Activated CD8-positive, alpha-beta T cell treated with anti-CD3 and anti-CD28 coated beads for 36 hours (primary cell): Measurements from ENCODE around the gene NFKB1. TPM values are rescaled to one million over a fixed set of nuclear protein-coding genes. Genes with fewer than 3 reads are reported as not detected.
"Not testable (repeated sequence)": the region's sequence is repeated elsewhere in the genome, so short reads cannot be mapped to it uniquely, and the experiment has no call there.

Source experiments
- ATAC-seq: fragments of 200-7000 bp; cut with Tn5 transposase; one replicate; pipeline ENCODE4 v1.10.0; 2021; ENCODE audit warnings: mild to moderate bottlenecking, moderate library complexity
- CTCF ChIA-PET: fragments of 350-600 bp; sonication (Branson Sonifier 250); formaldehyde crosslinking; loops from one replicate; lab custom pipeline; 2021; ENCODE audit warnings: antibody characterized with exemption; lab: Charles Lee
- POLR2A ChIA-PET: fragments of 350-600 bp; sonication (Branson Sonifier 250); formaldehyde crosslinking; loops from one replicate; lab custom pipeline; 2021; ENCODE audit warnings: antibody characterized with exemption; lab: Charles Lee
- DNase-seq: peaks from one replicate; pipeline ENCODE4 v3.0.0-alpha.2; 2020
- H3K27ac Mint-ChIP-seq: one replicate; pipeline ENCODE4 v1.8.0; 2021; ENCODE audit warnings: mild to moderate bottlenecking, mixed read lengths
- H3K27me3 Mint-ChIP-seq: one replicate; pipeline ENCODE4 v1.8.0; 2021; ENCODE audit warnings: mixed read lengths
- H3K36me3 Mint-ChIP-seq: one replicate; pipeline ENCODE4 v1.8.0; 2021; ENCODE audit warnings: low read depth, mixed read lengths
- H3K4me1 Mint-ChIP-seq: one replicate; pipeline ENCODE4 v1.8.0; 2021; ENCODE audit warnings: low read depth, mixed read lengths
- H3K4me3 Mint-ChIP-seq: one replicate; pipeline ENCODE4 v1.8.0; 2021; ENCODE audit warnings: mild to moderate bottlenecking, moderate library complexity, mixed read lengths
- H3K9me3 Mint-ChIP-seq: one replicate; pipeline ENCODE4 v1.8.0; 2021; ENCODE audit warnings: mixed read lengths
- intact Hi-C: fragments of 100-400 bp; cut with micrococcal nuclease; formaldehyde crosslinking; loops from one replicate; pipeline ENCODE4 v1.10.0; 2022
- total RNA-seq, 2 experiments: library from RNA; stranded (reverse); gene quantifications; one replicate each; pipeline ENCODE4 v1.2.3, GENCODE V29; 2021
- TF ChIP-seq, protein P1 (sequence below): fragments of 200-600 bp; IDR thresholded peaks from one replicate; pipeline ENCODE4 v1.8.0; 2022; ENCODE audit warnings: antibody characterized with exemption, mild to moderate bottlenecking

NFKB1 gene
- total RNA-seq, 2 experiments from 2014 or later: 224 to 230 TPM

DNA sequence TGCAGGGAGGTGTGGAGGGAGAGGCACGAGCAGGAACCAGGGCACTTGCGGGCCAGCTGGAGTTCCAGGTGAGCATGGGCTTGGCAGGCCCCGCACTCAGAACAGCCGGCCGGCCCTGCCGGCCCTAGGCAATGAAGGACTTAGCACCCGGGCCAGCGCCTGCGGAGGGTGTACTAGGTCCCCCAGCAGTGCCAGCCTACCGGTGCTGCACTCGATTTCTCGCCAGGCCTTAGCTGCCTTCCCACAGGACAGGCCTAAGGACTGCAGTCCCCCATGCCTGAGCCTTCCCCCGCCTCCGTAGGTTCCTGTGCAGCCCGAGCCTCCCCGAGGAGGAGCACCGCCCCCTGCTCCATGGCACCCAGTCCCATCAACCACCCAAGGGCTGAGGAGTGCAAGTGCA is 18.0 kb upstream of the NFKB1 start:
- TF ChIP-seq, protein P1, sequence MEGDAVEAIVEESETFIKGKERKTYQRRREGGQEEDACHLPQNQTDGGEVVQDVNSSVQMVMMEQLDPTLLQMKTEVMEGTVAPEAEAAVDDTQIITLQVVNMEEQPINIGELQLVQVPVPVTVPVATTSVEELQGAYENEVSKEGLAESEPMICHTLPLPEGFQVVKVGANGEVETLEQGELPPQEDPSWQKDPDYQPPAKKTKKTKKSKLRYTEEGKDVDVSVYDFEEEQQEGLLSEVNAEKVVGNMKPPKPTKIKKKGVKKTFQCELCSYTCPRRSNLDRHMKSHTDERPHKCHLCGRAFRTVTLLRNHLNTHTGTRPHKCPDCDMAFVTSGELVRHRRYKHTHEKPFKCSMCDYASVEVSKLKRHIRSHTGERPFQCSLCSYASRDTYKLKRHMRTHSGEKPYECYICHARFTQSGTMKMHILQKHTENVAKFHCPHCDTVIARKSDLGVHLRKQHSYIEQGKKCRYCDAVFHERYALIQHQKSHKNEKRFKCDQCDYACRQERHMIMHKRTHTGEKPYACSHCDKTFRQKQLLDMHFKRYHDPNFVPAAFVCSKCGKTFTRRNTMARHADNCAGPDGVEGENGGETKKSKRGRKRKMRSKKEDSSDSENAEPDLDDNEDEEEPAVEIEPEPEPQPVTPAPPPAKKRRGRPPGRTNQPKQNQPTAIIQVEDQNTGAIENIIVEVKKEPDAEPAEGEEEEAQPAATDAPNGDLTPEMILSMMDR: no peak
- ATAC-seq (no peak), DNase-seq (no peak)
- Mint-ChIP-seq H3K4me3 (no peak overlapping the region), H3K27ac (no peak overlapping the region), H3K27me3 (no peaks in the 10 kb centered on the region), H3K4me1 (peaks cover 14% of the 10 kb centered on the region), H3K9me3 (peaks cover 16% of the 10 kb centered on the region), H3K36me3 (peaks cover 3% of the 10 kb centered on the region)
- CTCF ChIA-PET: no interaction called here
- intact Hi-C loops: no loop called here
- POLR2A ChIA-PET: interaction anchor here (1.0 kb wide), 1 partner anchor 130 kb away, joined by 4 read pairs; no protein-coding TSS in a partner anchor

GRCh38 chr4:102483990-102484692 is 17.0 kb upstream of the NFKB1 start:
- ATAC-seq, H3K27me3 Mint-ChIP-seq, intact Hi-C loops, H3K36me3 Mint-ChIP-seq: not testable (repeated sequence)
- Mint-ChIP-seq H3K9me3 (peaks cover 16% of the 10 kb centered on the region), H3K4me1 (peaks cover 14% of the 10 kb centered on the region), H3K4me3 (peak overlapping the region; percentile 67), H3K27ac (peak overlapping the region; percentile 83)
- POLR2A ChIA-PET: interaction anchor here (1.0 to 1.3 kb wide), 2 partner anchors 41 to 129 kb away, joined by 3 to 4 read pairs; no protein-coding TSS in a partner anchor
- CTCF ChIA-PET: interaction anchor here (1.0 to 1.1 kb wide), 2 partner anchors 35 to 54 kb away, joined by 3 to 4 read pairs; no protein-coding TSS in a partner anchor
- DNase-seq: peak; percentile 55

DNA sequence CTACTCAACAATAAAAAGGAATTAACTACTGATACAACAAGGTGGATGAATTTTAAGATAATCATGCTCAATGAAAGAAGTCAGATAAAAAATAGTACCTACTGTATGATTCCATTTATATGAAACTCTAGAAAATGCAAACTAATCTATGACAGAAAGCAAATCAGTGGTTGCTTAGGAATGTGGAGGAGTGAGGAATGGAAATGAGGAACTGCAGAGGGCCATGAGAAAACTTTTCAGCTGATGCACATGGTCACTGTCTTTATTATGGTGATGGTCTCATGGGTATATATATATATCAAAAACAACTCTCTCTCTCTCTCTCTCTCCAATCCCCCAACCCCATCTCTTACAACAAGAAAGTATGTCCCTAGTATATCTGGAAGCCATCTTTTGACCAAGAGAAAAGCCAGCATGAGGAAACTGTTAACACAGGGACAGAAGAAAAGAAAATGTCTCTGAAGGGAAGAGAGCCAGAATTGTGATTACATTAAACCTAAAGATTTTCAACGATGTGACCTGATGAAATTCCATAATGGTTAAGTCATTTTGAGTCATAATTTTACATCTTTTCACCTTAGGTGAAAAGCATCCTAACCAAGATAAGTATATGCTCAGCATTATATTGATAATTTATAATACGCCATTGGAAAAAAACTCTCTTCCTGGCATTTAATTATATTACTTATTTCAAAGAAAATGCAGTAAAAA is 8.5 kb upstream of the NFKB1 start:
- DNase-seq (no peak), ATAC-seq (no peak)
- TF ChIP-seq, protein P1: no peak
- intact Hi-C loops: no loop called here
- ChIA-PET CTCF (interaction anchor here (0.6 kb wide), 1 partner anchor 8 kb away, joined by 3 read pairs; no protein-coding TSS in a partner anchor), POLR2A (interaction anchor here (1.1 kb wide), 1 partner anchor 8 kb away, joined by 3 read pairs; the partner anchor contains the start of gene NFKB1)
- H3K9me3 Mint-ChIP-seq: peaks cover 3% of the 10 kb centered on the region
- H3K27me3 Mint-ChIP-seq: no peaks in the 10 kb centered on the region
- H3K4me1 Mint-ChIP-seq: peaks cover 19% of the 10 kb centered on the region
- no peaks in the 10 kb centered on the region for H3K36me3 Mint-ChIP-seq
- no peak overlapping the region for H3K4me3 Mint-ChIP-seq
- no peak overlapping the region for H3K27ac Mint-ChIP-seq

DNA sequence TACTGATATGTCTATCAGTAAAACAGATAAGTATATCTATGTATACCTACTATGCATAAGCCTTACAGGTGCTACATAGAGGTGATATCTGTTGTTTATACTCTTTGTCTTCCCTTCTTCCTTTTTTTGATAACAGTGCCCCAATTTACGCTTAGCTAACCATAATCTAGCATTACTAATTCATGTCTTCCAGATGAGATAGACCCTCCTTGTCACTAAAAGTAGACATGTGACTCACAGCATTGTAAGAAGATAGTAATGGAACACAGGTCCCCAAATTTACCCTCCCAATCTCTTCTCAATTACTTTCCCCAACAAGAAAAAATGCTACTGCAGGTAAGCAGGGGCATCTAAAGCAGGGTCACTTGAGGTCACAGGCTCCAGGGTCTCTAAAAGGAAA is 7.9 kb upstream of the NFKB1 start:
- peak; percentile 28 for ATAC-seq

GRCh38 chr4:102493794-102494193 is 7.4 kb upstream of the NFKB1 start:
- TF ChIP-seq, protein P1: no peak
- CTCF ChIA-PET: interaction anchor here (0.8 to 1.0 kb wide), 2 partner anchors 17 to 86 kb away, joined by 3 read pairs; no protein-coding TSS in a partner anchor
- ATAC-seq (peak; percentile 35), DNase-seq (no peak)
- H3K27me3 Mint-ChIP-seq: no peaks in the 10 kb centered on the region
- intact Hi-C loops: no loop called here
- POLR2A ChIA-PET: no interaction called here
- H3K9me3 Mint-ChIP-seq: peaks cover 4% of the 10 kb centered on the region
- no peak overlapping the region for H3K4me3 Mint-ChIP-seq
- peak overlapping the region; percentile 17 for H3K27ac Mint-ChIP-seq
- no peaks in the 10 kb centered on the region for H3K36me3 Mint-ChIP-seq
- peaks cover 19% of the 10 kb centered on the region for H3K4me1 Mint-ChIP-seq

More for the DNA sequence above, 7.9 kb upstream of the NFKB1 start:
- Mint-ChIP-seq H3K27ac (no peak overlapping the region), H3K9me3 (peaks cover under 1% of the 10 kb centered on the region), H3K36me3 (no peaks in the 10 kb centered on the region), H3K4me3 (no peak overlapping the region), H3K4me1 (peaks cover 19% of the 10 kb centered on the region), H3K27me3 (no peaks in the 10 kb centered on the region)
- intact Hi-C loops: no loop called here
- DNase-seq: no peak
- POLR2A ChIA-PET: interaction anchor here (1.1 kb wide), 1 partner anchor 7 kb away, joined by 3 read pairs; the partner anchor contains the start of gene NFKB1
- CTCF ChIA-PET: interaction anchor here (0.8 to 1.0 kb wide), 2 partner anchors 16 to 86 kb away, joined by 3 read pairs; no protein-coding TSS in a partner anchor
- TF ChIP-seq, protein P1: no peak
